Colon (tissue), 2 donors: ENCODE measurements around the gene PIK3R6.
"Not testable (repeated sequence)": the region's sequence is repeated elsewhere in the genome, so short reads cannot be mapped to it uniquely, and the experiment has no call there.

ENCODE experiments used
- FAIRE-seq: peaks from 2 replicates; lab custom pipeline; 2012; peaks lifted over from hg19 to GRCh38; lab: Jason Lieb, UNC
- donor health status: control.
- donor health status: control.

Gene PIK3R6

DNA sequence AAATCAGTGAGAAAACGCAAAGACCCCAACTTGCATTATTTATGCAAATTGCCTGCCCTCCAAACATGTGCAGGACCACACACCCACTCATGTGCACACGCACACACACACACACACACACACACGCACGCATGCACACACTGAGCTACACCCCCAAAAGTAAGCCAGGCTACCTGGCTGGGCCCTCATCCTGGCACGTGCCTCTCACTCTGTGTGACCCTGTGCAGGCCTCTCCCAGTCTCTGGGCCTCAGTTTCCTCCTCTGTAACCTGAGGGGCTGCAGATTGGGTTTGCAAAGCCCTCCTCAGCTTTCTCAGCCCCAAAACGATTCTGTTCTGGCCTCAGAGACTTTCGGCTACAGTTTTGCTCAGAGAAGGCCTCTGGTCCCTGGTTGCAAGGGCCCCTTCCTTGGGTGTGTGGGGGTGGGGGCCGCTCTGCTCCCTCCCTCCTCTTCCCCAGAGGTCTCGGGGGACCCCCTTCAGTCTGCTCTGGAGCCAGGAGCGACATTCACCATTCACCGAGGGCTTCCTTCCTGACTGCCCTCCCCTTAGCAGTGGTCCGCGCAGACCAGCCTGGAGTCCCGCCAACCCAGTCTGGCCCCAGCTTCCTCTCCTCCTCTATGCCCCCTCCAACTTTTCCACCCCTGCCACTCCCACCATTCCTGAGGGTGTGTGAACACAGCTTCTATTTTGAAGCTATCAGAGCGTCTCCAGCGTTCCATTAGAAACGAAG lies 5.4 kb upstream of the PIK3R6 start:
- FAIRE-seq = no peak

DNA sequence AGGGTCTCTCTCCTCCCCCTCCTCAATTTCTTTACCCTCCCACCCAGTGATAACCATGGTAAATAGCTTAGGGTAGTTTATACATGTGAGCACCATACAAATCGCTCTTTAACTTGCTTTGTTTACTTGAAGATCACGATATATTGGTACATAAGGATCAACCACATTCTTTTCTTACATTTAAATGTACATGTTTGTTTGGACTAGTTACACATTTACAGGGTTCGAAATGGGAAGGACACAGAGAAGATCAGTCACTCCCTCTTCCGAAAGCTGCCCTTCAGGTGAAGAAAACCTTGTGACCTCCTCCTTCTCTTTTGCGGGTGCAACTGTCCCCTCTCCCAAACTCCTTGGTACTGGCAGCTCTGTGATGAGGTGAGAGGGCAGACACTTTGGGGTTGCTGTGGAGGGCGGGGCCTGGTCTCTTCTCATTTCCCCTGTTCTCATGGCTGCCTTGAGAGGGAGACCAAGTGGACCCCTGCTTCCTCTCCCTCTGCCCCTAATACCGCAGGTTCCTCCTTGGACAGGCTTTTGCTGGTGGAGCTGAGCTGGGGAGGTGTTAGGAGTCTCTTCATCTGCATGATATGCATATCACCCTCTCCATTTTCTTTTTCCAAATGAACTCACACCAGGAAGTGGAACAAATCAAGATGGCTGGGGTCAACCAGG lies 4.7 kb upstream of the PIK3R6 start:
- FAIRE-seq = no peak

DNA sequence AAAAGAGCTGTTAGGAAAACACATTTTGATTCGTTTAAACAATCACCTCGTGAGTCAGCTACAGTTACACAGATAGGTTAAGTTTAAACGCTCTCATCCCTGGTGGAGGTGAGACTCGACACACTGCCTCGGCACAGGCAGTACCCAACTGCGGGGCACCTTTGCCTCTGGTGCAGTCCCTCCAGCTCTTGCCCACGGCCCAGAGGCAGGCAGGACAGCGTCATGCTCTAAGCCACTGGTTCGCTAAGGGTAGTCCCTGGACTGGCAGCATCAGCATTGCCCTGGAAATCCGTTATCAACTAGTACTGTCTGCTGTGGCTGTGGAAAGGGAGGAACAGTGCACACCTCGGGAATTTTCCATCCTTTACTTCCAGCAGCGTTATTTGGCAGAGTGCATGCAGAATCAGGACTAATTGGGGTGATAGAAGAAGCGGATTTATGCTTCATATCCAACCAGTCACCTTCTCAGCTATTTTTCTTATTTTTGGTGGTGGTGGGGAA lies 3.7 kb upstream of the PIK3R6 start:
- no peak for FAIRE-seq

DNA sequence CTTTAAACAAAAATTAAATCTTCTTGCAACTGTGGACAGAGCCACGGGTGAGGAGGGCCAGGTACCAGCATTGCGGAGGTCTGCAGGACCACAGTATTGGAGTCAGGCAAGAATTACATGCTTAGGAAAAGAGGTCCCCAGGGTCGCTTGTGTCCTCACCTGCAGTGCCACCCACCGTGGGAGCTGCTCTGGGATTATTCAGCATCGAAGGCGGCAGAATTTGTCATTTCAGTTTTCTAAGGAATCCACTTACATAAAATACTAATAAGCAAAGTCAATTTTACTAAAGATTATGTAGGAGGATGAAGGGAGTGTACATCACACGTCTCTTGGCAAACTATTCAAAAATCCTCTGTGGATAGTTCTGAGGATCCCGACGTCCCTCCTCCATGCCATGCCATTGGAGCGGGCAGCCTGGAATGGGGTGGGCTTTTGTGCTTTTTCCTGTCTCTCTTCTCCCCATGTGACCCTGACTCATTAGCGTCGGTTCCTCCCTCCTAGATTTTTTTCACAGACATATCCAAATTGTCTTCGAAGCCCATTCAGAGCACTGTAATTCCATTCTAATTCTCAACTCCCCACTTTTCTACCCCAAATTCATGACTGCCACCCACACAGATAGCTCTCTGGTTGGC lies 3.0 kb upstream of the PIK3R6 start:
- FAIRE-seq = no peak

DNA sequence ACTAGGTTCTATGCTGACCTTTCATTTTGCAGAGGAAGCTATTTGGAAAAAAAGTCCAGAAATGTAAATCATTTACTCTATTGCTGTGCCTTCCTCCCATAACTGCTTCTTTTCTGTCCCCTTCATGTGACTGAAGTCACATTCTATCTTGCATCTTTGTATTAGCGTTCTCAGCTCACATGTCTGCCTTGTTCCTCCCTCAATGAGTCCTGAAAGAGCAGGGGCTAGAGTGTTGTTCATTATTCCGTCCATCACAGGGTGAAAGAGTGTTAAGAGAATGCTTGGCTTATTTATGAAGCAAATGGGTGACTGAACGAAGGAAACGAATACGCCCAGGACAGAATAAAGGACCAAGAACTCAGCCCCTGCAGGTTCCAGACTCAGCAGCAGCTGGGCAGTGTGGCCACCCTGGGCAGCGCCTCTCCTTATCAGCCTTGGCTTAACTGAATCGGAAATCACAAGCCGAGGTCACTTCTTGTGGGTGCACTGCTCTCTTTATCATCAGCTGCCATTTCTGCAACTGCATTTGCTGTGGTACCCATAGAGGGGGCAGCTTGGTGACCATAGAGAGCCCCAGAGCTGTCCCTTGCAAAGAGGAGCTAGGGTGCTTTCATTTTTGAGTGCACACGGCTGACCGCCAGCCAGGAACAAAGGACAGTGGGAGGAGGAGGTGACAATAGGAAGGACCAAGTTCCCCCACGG lies 1.8 kb upstream of the PIK3R6 start:
- FAIRE-seq = no peak

DNA sequence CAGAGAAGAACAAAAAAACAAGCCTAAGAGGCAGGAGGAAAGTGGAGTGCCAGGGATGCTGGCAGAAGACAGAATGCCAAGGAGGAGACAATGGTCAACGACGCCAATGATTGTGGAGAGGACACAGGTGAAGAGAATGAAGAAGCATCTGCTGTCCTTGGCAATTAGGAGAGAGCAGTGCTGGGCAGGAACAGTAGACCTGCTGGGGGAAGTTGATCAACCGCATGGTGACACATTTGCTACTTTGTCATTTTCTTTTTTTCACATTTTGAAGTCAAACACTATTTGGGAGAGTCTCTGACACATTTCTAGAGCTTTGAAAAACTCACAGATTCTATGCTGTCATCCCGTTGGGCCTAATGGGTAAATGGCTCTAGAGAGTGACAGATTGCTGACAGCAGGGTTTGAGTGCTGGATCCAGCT lies 1.1 kb upstream of the PIK3R6 start:
- no peak for FAIRE-seq

DNA sequence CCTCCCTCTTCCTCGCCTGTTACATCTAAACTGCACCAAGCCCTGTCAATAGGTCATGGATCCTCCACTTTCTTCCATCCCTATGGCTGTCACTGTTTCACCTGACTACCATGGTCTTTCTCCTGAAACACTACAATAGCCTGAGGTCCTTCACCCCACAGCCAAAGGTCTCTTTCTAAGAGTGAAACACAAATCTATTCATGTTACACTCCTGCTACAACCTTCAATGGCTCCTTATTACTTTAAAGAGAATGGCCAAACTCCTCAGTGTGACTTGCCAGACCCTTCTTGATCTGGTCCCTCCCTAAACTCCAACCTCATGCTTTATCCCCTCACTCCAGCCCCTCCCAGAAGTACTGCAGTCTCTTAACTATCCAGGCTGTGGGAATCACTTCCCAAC lies 618 bp upstream of the PIK3R6 start:
- no peak for FAIRE-seq

DNA sequence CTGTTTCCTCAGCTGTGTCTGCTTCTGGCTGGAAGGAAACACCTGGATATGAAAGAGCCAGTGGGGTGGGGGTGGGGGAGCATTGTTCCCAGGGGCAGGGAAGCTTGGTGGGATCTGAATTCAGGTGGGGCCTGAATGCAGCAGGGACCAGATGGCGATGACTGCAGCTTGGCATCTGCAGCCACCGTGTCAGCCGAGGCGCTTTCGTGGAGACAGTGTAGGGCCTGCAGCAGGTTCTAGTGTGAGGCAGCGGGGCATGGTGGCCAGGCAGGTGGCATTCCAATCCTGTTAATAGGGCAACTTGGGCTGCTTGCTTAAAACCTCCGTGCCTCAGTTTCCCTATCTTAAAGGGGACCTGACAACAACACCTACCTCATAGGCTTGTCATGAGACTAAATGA lies 1.7 kb downstream of the PIK3R6 start:
- no peak for FAIRE-seq

DNA sequence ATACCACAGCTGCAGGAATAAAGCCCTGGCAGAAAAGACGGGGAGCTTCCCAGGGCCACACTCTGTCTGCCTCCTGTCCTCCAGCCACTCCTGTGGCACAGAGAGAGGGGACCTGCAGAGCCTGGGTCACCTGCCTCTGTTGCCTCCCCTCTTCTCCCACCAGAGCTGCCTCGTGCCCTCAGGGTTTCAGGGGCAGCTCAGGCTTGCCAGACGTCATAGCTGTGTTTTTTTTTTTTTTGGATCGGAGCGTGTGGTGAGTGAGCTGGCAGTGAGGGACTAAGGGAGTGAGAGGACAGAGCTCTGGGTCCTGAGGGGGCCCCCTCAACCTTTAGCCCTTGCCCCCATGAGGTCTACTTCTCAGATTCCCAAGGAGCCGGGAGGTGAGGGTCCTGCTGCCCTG lies 2.1 kb downstream of the PIK3R6 start:
- FAIRE-seq = no peak

DNA sequence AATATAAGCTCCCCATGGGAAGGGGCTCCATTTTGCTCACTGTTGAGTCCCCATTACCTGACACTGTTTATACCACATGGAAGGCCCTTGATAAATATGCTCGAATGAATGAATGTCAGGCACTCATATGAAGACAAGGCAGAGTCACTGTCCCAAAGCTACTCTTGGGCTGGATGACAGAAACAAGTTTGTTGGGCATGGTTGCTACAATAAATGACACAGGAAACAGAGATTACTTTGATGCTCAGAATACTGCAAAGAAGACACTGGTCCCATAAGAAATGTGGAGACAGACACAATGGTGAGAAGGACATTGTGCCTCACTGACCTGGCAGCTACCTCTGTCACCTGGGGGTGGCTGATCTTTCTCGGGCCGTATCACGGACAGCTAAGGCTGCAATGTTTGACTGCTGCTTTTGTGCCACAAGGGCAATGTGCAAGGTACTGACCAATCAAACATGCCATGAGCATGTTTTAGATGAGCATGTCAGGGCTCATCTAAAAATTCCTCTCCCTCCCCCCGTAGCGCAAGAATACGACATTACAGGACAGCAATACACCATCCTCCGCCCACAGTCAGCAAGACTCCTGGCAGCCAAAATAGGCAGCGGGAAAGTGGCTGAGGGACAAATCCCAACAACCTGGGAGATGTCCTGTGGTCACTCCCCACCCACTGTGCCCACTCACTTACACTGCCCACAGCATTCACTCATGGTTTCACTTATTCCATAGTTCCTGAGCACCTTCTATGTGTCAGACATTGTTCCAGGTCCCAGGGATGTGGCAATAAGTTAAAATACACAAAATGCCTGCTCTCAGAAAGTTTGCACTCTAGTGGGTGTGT lies 5.0 kb downstream of the PIK3R6 start:
- no peak for FAIRE-seq

DNA sequence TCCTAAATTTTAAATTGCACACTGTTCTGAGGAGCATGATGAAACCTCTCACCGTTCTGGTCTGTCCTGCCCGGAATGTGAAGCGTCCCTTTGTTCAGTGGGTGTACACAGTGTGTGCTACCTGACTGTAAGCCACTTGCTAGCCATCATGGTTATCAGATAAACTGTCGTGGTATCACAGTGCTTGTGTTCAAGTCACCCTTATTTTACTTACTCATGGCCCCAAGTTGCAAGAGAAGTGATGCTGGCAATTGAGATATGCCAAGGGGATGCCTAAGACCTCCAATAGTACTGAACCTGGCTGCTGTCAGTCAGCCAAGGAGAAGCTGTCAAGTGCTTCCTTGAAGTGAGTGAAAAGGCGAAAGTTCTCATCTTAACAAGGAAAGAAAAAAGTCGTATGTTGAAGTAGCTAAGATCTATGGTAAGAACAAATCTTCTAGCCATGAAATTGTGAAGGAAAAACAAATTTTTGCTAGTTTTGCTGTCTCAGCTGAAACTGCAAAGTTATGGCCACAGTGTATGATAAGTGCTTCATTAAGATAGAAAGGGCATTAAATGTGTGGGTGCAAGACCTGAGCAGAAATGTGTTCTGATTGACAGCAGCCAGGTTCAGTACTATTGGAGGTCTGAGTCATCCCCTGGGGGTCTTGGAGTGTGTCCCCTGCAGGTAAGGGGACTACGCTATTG lies 5.8 kb downstream of the PIK3R6 start:
- no peak for FAIRE-seq

DNA sequence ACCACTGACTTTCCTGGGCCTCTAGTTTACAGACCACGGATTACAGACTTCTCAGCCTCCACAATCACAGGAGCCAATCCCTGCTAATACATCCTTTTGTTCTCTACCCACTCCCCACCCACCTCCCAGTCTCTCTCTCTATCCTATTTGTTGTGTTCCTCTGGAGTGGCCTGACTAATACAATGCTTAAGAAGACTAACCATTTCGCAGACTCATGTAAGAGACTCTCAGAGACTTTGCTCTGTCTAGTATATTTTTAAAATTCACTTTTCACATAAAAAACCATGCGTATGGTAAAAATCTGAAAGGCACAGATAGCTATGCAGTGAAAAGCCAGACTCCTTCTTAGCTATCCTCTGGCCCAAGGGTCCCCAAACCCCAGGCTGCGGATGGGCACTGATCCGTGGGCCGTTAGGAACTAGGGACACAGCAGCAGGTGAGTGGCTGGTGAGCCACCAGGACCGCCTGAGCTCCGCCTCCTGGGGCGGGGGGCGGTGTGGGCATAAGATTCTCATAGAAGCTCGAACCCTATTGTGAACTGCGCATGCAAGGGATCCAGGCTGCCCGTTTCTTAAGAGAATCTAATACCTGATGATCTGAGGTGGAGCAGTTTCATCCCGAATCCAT lies 7.6 kb downstream of the PIK3R6 start:
- no peak for FAIRE-seq

DNA sequence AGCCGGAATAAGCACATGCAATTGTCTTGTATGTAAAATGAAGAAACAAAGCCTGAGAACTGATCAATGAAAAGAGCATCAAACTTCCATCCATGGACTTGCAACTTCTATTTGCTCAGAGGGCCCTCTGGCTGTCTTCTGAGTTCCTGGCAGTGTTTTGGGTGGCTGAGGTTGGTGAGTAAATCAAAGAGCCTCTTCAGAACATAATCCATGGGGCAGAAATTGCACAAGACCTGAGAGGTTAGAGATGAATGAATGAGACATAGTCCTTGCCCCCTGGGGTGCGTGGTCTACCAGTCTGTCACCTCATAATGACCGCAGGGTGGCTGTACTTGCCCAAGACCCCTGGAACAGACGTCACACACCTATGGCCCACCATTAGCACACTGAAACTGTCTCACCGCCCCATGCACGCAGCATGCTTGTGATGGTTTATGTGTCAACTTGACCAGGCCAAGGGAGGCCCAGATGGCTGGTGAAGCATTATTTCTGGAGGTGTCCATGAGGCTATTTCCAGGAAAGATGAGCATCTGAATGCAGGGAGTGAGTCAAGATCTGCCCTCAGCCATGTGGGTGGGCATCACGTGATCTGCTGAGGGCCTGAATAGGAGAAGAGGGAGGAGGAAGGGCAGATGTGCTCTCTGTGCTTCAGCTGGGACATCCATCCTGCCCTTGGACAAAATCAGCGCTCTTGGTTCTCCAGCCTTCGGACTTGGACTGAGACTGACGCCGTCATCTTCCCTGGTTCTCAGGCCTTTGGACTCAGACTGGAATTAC lies 8.3 kb downstream of the PIK3R6 start:
- FAIRE-seq = no peak

DNA sequence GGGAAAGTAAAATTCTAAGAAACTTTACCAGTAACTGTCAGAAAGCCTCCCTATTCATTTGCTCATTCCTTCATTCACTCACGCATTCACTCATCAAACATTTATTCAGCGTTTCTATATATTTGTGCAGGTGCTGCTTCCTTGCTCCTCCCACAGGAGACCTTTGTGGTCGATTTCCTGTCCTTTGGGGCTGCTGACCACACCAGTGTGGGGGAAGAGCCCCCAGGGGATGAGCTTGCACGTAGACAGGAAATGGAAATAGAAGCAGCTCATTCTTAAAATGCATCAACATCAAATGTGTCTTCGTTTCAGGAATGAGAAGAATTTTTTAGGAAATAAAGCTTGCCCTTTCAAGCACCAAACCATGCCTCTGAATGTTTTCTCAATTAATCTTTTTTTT lies 9.6 kb downstream of the PIK3R6 start:
- no peak for FAIRE-seq

DNA sequence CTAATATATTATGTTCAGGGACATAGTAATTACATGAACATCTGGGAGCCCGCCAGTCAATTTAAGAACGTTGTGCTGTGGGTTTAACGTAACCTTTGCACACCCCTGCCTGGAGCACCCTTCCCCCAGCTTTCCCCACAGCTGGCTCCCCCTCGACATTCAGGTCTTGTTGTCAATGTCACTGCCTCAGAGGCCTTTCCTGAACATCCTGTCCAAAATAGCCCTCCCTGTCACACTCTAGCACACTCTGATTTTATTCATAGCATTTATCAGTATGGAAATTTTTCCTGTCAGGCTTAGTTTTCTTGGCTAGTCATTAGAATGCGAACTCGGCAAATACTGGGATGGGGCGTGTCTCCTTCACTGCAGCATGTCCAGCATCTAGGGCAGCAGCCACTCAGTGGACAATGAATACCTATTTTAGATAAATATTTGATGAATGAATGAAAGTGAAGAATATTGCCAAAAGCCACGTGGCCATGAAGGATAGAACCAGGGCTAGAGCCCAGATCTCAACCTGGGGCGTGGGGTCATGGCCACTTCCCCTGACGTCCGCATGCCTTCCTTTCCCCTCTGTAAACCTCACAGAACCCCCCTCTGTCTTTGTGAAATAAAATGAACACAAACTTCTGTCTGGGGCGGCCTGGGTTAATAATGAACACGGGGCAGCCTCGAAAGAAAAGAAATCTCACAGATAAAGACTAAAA lies 10.5 kb downstream of the PIK3R6 start:
- FAIRE-seq = no peak

DNA sequence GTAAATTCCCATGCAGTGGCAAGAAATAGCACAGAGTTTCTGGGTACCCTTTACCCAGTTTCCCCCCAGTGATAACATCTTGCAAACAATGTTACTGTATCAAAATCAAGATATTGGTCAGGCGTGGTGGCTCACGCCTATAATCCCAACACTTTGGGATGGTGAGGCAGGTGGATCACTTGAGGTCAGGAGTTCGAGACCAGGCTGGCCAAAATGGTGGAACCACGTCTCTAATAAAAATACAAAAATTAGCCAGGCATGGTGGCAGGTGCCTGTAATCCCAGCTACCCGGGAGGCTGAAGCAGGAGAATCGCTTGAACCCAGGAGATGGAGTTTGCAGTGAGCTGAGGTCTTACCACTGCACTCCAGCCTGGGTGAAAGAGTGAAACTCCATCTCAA lies 11.3 kb downstream of the PIK3R6 start:
- FAIRE-seq = not testable (repeated sequence)

DNA sequence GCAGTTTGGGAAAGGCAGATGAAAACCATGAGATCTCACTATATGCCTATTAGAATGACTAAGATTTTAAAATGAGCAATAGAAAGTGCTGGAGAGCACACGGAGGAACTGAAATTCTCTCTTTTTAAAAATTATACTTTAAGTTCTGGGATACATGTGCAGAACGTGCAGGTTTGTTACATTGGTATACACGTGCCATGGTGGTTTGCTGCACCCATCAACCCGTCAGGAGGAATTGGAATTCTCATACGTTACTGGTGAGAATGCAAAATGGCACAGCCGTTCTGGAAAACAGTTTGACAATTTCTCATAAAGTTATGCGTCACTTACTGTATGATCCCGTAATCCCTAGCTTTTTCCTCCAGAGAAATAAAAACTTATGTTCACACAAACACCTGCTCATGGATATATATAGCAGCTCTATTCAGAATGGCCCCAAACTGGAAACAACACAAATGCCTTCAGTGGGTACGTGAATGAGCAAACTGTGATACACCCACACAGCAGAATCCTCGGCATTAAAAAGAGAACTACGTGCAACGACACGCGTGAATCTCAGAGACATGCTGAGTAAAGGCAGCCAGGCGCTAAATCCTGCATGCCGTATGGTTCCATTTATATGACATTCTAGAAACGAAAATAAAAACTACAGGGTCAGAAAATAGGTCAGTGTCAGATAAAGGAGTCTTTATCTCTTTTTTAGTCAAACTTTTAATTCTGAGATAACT lies 11.8 kb downstream of the PIK3R6 start:
- no peak for FAIRE-seq

DNA sequence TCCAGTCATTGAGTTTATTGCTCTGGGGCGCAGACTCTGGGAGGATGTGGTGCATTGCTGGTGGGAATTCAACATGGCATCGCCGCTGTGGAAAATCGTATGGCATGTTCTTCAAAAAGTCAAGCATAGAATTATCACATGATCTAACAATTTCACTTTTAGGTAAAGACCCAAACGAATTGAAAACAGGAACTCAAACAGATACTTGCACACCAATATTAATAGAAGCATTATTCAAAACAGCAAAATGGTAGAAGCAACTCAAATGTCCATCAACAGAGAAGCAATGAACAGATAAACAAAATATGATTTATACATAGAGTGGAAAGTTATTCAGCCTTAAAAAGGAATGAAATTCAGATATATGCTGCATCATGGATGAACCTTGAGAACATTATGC lies 15.9 kb downstream of the PIK3R6 start:
- no peak for FAIRE-seq
